Neural cell (in vitro differentiated cells): Measurements from ENCODE around the gene ADGRB3. TPM values are rescaled to one million over a fixed set of nuclear protein-coding genes. Genes with fewer than 3 reads are reported as not detected.

Source experiments
- H2AFZ ChIP-seq: fragments of 200-600, 300-800 bp; sonication (generic), shearing (Covaris generic); 2 replicates; pipeline ENCODE4 v1.6.0; 2014; ENCODE audit warnings: low read depth, mild to moderate bottlenecking, antibody characterized with exemption, low read length, moderate library complexity
- H3F3A ChIP-seq: fragments of 200-600 bp; shearing (Covaris generic); 2 replicates; pipeline ENCODE4 v1.6.1; 2016; ENCODE audit warnings: mild to moderate bottlenecking, moderate library complexity, mixed read lengths, antibody characterized with exemption, low read length; ENCODE audit not compliant: insufficient read depth, poor library complexity, severe bottlenecking
- H3K27ac ChIP-seq: fragments of 200-600, 300-800 bp; sonication (generic), shearing (Covaris generic); 2 replicates; pipeline ENCODE4 v1.5.1; 2014; ENCODE audit warnings: mild to moderate bottlenecking, low read length, moderate library complexity
- H3K27me3 ChIP-seq: fragments of 300-800, 200-600 bp; sonication (generic), shearing (Covaris generic); 2 replicates; pipeline ENCODE4 v1.6.0; 2014; ENCODE audit warnings: mild to moderate bottlenecking, low read depth, low read length, moderate library complexity; ENCODE audit not compliant: insufficient read depth
- H3K36me3 ChIP-seq: fragments of 300-800, 200-600 bp; sonication (generic), shearing (Covaris generic); 2 replicates; pipeline ENCODE4 v1.5.1; 2014; ENCODE audit warnings: mild to moderate bottlenecking, antibody characterized with exemption, low read length, moderate library complexity; ENCODE audit not compliant: insufficient read depth
- H3K4me2 ChIP-seq: fragments of 300-800, 200-600 bp; sonication (generic), shearing (Covaris generic); 2 replicates; pipeline ENCODE4 v1.6.0; 2014; ENCODE audit warnings: mild to moderate bottlenecking, low read length
- H3K4me3 ChIP-seq: fragments of 300-800, 200-600 bp; sonication (generic), shearing (Covaris generic); 2 replicates; pipeline ENCODE4 v1.5.1; 2014; ENCODE audit warnings: mild to moderate bottlenecking, low read length, moderate library complexity
- H3K79me2 ChIP-seq: fragments of 200-600 bp; shearing (Covaris generic); replicated peaks from 2 replicates; pipeline ENCODE4 v1.6.0; 2014; ENCODE audit warnings: mild to moderate bottlenecking, low read length, moderate library complexity; ENCODE audit not compliant: insufficient read depth
- H3K9ac ChIP-seq: fragments of 300-800, 200-600 bp; sonication (generic), shearing (Covaris generic); 2 replicates; pipeline ENCODE4 v1.6.1; 2016; ENCODE audit warnings: mild to moderate bottlenecking, low read length, mixed read lengths
- H3K9me2 ChIP-seq: fragments of 200-600 bp; shearing (Covaris generic); 2 replicates; pipeline ENCODE4 v1.6.1; 2016; ENCODE audit warnings: mild to moderate bottlenecking, low read length, mixed read lengths; ENCODE audit not compliant: insufficient read depth
- H3K9me3 ChIP-seq: fragments of 200-600, 300-800 bp; sonication (generic), shearing (Covaris generic); 2 replicates; pipeline ENCODE4 v1.6.1; 2016; ENCODE audit warnings: mild to moderate bottlenecking, mixed run types, low read length, moderate library complexity, mixed read lengths
- H4K20me1 ChIP-seq: fragments of 200-600 bp; shearing (Covaris generic); 2 replicates; pipeline ENCODE4 v1.6.1; 2016; ENCODE audit warnings: mild to moderate bottlenecking, mixed run types; ENCODE audit not compliant: insufficient read depth
- EP300 ChIP-seq: fragments of 450-650 bp; conservative IDR thresholded peaks from 2 replicates; pipeline ENCODE4 v1.6.1; 2014; ENCODE audit warnings: antibody characterized with exemption, mild to moderate bottlenecking, moderate library complexity; ENCODE audit not compliant: poor library complexity, severe bottlenecking
- EZH2 ChIP-seq: fragments of 200-600, 300-800 bp; shearing (Covaris generic), sonication (generic); IDR thresholded peaks from 2 replicates; pipeline ENCODE4 v1.6.1; 2014; ENCODE audit warnings: antibody characterized with exemption, low read length, borderline replicate concordance, mild to moderate bottlenecking; ENCODE audit not compliant: insufficient read depth, poor library complexity, severe bottlenecking
- MXI1 ChIP-seq: fragments of 450-650 bp; conservative IDR thresholded peaks from 2 replicates; pipeline ENCODE4 v1.6.1; 2014; ENCODE audit warnings: antibody characterized with exemption, mild to moderate bottlenecking; ENCODE audit not compliant: poor library complexity, severe bottlenecking
- POLR2AphosphoS5 ChIP-seq: IDR thresholded peaks from 2 replicates; pipeline ENCODE4 v1.6.1; 2012
- RAD21 ChIP-seq: fragments of 450-650 bp; conservative IDR thresholded peaks from 2 replicates; pipeline ENCODE4 v1.6.1; 2014; ENCODE audit warnings: antibody characterized with exemption, mild to moderate bottlenecking, moderate library complexity
- SMC3 ChIP-seq: fragments of 450-650 bp; conservative IDR thresholded peaks from 2 replicates; pipeline ENCODE4 v1.6.1; 2014; ENCODE audit warnings: antibody characterized with exemption, mild to moderate bottlenecking, moderate library complexity; ENCODE audit not compliant: poor library complexity
- TAF1 ChIP-seq: IDR thresholded peaks from 2 replicates; pipeline ENCODE4 v1.6.1; 2012; ENCODE audit warnings: low read depth
- polyA plus RNA-seq: library from polyadenylated mRNA; depleted of rRNA; stranded (reverse); fragments of >200 nt; gene quantifications from 2 replicates; pipeline ENCODE4 v1.2.3, GENCODE V29; 2014
- TF ChIP-seq, protein P1 (sequence below): fragments of 450-650 bp; IDR thresholded peaks from 2 replicates; pipeline ENCODE4 v1.5.1; 2014; ENCODE audit warnings: antibody characterized with exemption, mild to moderate bottlenecking, moderate library complexity; ENCODE audit not compliant: poor library complexity, severe bottlenecking
- TF ChIP-seq, protein P2 (sequence below): IDR thresholded peaks from 2 replicates; pipeline ENCODE4 v1.6.1; 2012; ENCODE audit warnings: borderline replicate concordance

The ADGRB3 gene
- polyA plus RNA-seq, 1 donor from 2014 or later: 66.5 TPM

DNA sequence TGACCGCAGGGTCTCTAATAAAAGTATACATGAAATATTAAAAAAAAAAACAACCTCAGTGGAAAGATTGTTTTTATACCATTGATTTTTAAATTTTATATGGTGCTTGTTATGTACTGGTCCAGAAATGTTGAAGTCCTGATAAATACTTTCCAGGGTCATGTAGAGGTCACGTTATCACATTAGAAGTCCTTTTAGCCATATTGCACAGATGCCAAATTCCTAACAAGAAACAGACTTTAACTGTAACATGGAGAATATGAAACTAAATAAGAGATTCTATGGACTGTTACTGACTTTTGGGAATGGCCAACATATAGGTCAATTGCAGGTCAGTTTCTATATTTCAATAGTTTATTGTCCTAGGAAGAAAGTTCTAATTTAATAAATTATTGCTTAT lies 89.0 kb downstream of the ADGRB3 start:
- H3K4me3 ChIP-seq: no peak overlapping the region
- H3K36me3 ChIP-seq: no peaks in the 10 kb centered on the region
- no peak overlapping the region for H3K9ac ChIP-seq
- H2AFZ ChIP-seq: no peak overlapping the region
- no peaks in the 10 kb centered on the region for H3K9me2 ChIP-seq
- H3F3A ChIP-seq: no peaks in the 10 kb centered on the region
- H3K27ac ChIP-seq: no peak overlapping the region
- TF ChIP-seq, protein P1, sequence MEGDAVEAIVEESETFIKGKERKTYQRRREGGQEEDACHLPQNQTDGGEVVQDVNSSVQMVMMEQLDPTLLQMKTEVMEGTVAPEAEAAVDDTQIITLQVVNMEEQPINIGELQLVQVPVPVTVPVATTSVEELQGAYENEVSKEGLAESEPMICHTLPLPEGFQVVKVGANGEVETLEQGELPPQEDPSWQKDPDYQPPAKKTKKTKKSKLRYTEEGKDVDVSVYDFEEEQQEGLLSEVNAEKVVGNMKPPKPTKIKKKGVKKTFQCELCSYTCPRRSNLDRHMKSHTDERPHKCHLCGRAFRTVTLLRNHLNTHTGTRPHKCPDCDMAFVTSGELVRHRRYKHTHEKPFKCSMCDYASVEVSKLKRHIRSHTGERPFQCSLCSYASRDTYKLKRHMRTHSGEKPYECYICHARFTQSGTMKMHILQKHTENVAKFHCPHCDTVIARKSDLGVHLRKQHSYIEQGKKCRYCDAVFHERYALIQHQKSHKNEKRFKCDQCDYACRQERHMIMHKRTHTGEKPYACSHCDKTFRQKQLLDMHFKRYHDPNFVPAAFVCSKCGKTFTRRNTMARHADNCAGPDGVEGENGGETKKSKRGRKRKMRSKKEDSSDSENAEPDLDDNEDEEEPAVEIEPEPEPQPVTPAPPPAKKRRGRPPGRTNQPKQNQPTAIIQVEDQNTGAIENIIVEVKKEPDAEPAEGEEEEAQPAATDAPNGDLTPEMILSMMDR: no peak
- TF ChIP-seq, protein P2, sequence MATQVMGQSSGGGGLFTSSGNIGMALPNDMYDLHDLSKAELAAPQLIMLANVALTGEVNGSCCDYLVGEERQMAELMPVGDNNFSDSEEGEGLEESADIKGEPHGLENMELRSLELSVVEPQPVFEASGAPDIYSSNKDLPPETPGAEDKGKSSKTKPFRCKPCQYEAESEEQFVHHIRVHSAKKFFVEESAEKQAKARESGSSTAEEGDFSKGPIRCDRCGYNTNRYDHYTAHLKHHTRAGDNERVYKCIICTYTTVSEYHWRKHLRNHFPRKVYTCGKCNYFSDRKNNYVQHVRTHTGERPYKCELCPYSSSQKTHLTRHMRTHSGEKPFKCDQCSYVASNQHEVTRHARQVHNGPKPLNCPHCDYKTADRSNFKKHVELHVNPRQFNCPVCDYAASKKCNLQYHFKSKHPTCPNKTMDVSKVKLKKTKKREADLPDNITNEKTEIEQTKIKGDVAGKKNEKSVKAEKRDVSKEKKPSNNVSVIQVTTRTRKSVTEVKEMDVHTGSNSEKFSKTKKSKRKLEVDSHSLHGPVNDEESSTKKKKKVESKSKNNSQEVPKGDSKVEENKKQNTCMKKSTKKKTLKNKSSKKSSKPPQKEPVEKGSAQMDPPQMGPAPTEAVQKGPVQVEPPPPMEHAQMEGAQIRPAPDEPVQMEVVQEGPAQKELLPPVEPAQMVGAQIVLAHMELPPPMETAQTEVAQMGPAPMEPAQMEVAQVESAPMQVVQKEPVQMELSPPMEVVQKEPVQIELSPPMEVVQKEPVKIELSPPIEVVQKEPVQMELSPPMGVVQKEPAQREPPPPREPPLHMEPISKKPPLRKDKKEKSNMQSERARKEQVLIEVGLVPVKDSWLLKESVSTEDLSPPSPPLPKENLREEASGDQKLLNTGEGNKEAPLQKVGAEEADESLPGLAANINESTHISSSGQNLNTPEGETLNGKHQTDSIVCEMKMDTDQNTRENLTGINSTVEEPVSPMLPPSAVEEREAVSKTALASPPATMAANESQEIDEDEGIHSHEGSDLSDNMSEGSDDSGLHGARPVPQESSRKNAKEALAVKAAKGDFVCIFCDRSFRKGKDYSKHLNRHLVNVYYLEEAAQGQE: no peak
- TF ChIP-seq EP300 (no peak), SMC3 (no peak), TAF1 (no peak), POLR2AphosphoS5 (no peak), EZH2 (no peak), RAD21 (no peak), MXI1 (no peak)
- no peaks in the 10 kb centered on the region for H4K20me1 ChIP-seq
- H3K4me2 ChIP-seq: no peak overlapping the region
- H3K79me2 ChIP-seq: peaks cover 4% of the 10 kb centered on the region
- no peaks in the 10 kb centered on the region for H3K9me3 ChIP-seq
- H3K27me3 ChIP-seq: no peaks in the 10 kb centered on the region

DNA sequence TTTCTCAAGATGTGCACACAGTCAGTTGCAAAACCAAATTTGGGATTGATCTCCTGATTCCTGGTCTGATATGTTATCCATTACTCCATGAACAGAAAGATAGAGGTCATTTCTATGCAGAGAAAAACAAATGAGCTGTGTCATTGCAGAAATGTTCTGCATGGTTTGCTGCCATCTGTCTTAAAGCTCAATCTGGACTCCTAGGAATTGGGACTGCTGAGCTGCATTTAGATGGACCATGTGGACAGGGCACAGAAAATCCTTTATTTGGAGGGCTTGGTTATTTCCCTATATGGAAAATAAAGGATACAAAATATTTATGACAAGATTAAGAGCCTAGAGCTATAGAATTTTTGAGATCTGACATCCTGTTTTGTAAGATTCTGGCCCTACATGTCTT lies 91.3 kb downstream of the ADGRB3 start:
- no peak overlapping the region for H3K4me3 ChIP-seq

More for the DNA sequence above, 91.3 kb downstream of the ADGRB3 start:
- Histone ChIP-seq H2AFZ (no peak overlapping the region), H3K4me2 (no peak overlapping the region), H3K27ac (no peak overlapping the region), H3K9me3 (no peaks in the 10 kb centered on the region), H3K27me3 (no peaks in the 10 kb centered on the region), H3K9ac (no peak overlapping the region), H3K36me3 (no peaks in the 10 kb centered on the region), H3K79me2 (peaks cover 4% of the 10 kb centered on the region), H4K20me1 (no peaks in the 10 kb centered on the region), H3F3A (no peaks in the 10 kb centered on the region), H3K9me2 (no peaks in the 10 kb centered on the region)
- TF ChIP-seq POLR2AphosphoS5 (no peak), EZH2 (no peak), MXI1 (no peak), RAD21 (no peak), SMC3 (no peak), EP300 (no peak), TAF1 (no peak)
- TF ChIP-seq, protein P1: no peak
- TF ChIP-seq, protein P2: no peak
